GM10266 (cell line): ENCODE data around the gene RANBP3.

ENCODE experiments used
- DNase-seq: peaks from one replicate; pipeline ENCODE4 v3.0.0; 2012; ENCODE audit errors: extremely low spot score
- TF ChIP-seq, protein P1 (sequence below): IDR thresholded peaks from 2 replicates; pipeline ENCODE4 v1.5.1; 2012; ENCODE audit warnings: mild to moderate bottlenecking, low read depth; ENCODE audit not compliant: control insufficient read depth, insufficient read depth; ENCODE audit errors: missing control alignments

Gene RANBP3

DNA sequence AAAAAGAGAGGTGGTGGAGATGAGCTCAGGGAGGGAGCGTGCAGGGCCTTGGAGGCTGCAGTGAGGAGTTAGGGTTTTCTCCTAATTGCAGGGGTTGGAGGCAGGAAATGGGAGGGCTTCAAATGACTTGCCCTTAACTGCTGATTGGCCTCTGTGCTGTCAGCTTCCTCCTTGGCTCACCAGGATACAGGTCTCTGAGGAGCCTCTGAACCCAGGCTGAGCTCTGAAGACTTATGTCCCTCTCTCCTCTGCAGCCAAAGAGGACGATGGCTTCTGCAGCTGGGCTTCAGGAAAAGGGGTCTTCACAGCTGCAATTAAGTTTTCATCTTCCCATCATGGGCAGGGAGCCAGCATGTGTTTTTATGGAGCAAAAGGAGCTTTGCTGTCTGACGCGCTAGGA is 6.7 kb upstream of the RANBP3 start:
- TF ChIP-seq, protein P1, sequence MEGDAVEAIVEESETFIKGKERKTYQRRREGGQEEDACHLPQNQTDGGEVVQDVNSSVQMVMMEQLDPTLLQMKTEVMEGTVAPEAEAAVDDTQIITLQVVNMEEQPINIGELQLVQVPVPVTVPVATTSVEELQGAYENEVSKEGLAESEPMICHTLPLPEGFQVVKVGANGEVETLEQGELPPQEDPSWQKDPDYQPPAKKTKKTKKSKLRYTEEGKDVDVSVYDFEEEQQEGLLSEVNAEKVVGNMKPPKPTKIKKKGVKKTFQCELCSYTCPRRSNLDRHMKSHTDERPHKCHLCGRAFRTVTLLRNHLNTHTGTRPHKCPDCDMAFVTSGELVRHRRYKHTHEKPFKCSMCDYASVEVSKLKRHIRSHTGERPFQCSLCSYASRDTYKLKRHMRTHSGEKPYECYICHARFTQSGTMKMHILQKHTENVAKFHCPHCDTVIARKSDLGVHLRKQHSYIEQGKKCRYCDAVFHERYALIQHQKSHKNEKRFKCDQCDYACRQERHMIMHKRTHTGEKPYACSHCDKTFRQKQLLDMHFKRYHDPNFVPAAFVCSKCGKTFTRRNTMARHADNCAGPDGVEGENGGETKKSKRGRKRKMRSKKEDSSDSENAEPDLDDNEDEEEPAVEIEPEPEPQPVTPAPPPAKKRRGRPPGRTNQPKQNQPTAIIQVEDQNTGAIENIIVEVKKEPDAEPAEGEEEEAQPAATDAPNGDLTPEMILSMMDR = no peak
- DNase-seq = no peak

DNA sequence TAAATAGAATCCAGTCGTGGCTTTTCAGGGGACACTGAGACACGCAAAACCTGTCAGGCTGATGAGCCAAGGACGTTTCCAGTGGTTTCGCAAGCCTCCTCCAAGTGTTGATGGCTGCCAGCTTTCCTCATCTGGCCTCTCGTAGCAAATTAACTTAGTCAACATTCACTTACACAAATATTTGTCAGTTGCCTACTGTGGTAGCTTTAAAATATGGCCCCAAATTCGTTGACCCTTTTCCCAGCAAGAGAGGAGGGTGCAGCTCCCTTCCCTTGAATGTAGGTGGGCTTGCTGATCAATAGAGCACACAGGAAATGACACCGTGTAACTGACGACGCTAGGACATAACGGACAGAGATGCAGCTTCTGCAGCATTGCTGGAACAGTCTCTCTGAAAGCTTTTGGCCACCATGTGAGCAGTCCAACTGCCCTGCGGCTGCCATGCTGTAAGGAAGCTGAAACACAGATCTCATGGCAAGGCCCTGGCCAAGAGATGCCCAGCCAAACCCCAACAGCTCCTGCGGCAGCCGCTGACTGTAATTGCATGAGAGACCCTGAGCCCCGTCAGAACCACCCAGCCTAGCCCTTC is 5.5 kb upstream of the RANBP3 start:
- TF ChIP-seq, protein P1 = no peak
- no peak for DNase-seq

DNA sequence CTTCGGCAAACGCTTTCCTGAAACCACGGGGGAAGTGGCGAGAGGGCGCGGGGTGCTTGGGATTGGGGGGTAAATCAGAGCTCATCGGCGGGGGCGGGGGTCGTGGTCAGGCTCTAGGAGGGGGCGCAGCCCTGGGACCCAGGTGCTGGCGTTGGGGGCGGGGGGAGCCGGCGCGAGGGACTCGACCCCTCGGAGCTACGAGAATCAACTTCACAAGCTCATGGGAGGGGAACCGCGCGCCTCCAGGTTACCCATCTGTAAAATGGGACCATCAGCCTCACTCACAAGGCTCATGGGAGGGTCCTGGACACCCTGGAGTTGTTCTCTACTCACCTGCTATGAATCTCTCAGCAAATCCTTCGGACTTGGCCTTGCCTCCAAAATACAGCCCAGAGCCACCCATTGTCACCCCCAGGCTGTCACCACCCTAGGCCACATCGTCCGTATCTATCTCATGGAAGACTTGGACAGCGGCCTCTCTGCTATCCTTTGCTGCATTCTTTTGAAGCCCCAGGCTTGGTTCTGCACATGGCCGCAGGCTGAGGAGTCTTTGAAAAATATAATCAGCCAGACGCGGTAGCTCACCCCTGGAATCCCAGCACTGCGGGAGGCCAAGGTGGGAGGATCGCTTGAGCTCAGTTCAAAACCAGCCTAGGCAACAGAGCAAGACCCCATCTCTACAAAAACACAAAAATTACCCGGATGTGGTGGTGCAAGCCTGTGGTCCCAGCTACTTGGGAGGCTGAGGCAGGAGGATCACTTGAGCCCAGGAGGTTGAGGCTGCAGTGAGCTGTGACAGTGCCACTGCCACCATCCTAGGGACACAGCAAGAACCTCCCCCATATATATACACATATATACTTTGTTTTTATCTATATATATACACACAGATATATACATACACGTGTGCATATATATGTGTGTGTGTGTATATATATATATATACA is 939 bp upstream of the RANBP3 start:
- TF ChIP-seq, protein P1 = no peak
- no peak for DNase-seq

DNA sequence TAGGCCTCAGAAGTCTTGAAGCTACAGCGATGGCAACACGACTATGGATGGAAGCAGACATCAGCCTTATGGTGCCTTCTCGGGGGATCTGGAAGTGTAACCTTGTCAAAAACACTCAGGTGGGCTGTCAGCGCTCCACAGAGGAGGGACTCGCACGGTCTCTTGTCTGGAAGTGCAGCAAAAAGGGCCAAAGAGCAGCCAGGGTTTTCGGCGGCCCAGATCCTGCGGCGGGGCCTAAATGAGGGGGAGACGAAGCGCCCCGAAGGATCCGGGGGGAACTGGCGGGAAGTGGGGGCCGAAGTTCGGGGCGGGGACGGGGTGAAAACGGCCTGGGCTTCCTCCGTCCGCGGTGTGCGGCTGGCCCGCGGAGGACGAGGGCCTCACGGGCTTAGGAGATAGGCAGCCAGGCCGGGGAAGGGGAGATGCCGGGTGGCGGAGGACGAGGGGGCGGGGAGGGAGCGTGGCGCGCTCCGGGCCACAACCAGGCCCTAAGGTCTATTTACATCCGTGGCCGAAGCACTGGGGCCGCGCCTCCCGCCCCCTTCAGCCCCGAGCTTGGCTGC is 637 bp downstream of the RANBP3 start:
- DNase-seq = no peak
- TF ChIP-seq, protein P1 = no peak

DNA sequence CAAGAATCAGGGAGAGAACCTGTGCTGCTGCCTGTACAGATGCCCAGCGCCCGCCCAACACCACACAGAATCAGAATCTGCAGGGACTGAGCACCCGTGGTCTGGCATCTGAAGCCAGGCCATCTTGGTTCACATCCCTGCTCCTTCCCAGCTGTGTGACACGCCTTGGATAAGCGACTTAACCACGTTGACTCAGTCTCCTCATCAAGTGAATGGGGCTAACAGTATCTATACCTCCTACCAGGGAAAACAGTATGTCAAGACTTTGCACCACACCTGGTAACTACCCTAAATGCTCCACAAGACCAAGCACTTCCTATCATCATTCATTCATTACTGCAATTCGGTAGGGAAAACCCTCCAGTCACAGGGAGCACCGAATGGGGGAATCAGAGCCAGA is 1.2 kb downstream of the RANBP3 start:
- TF ChIP-seq, protein P1 = no peak
- DNase-seq = no peak

DNA sequence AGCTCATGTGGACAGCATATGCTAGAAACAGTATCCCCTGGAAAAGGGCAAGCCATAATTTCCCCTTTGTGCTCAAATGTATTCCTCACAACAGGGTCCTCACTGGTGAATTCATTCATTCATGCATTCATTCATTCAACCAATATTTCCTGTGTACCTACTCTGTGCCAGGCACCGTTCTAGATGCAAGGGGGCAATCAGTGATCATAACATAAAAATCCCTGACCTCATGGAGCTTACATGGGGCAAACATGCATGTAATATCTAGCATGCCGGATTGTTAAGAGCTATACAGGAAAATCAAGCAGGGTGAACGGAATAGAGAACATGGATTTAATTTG is 2.6 kb downstream of the RANBP3 start:
- no peak for DNase-seq
- TF ChIP-seq, protein P1 = no peak
